Adrenal gland (tissue), 5 donors: ENCODE measurements around the gene CLC.

Source experiments
- POLR2A ChIP-seq, 2 donors: fragments of 450-650 bp; IDR thresholded peaks; one replicate each; pipeline ENCODE4 v1.6.1; 2017; ENCODE audit warnings: antibody characterized with exemption in 2 of 2, mild to moderate bottlenecking in 2 of 2, moderate library complexity in 1 of 2
- TF ChIP-seq, protein P1 (sequence below), 6 experiments: fragments of 450-650 bp in 4 of 6; fragments of 200-600 bp in 2 of 6; sonication (generic) in 1 of 6; IDR thresholded peaks; 1 replicate in 5 of 6; 2 replicates in 1 of 6; pipeline versions ENCODE4 v1.5.1 to v1.8.0; 2016 to 2021; ENCODE audit warnings: antibody characterized with exemption in 6 of 6, mild to moderate bottlenecking in 2 of 6, moderate library complexity in 1 of 6
- donor health status: DM: no; HTN: no; CAD: no.

DNA sequence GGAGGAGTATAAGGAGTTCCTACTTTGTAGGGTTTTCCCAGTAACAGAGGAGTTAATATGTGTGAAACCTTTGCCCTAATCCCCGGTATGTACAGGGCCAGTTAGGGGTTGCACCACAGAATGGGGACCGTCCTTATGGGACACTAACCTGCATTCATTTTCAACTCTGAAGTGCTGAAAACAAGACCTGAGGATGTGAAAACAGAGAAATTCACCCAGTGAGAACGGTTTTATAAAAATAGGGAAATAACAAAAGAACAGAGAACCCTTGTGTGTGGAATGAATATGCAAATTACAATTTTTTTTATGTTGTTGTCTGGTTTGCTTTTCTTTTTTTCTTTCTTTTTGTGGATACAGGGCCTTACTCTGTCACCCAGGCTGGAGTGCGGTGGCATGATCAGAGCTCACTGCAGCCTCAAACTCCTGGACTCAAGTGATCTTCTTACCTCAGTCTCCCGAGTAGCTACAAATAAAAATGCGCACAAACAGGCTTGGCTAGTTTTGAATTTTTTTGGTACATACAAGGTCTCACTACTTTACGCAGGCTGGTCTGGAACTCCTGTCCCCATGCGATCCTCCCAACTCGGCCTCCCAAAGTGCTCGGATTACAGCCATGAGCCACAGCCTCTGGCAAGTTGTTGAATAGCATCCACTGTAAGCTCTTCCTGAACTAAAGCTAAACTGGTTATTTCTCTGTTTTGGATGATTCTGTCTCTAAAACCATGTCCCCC, 10.6 kb downstream of the CLC start:
- TF ChIP-seq, protein P1, sequence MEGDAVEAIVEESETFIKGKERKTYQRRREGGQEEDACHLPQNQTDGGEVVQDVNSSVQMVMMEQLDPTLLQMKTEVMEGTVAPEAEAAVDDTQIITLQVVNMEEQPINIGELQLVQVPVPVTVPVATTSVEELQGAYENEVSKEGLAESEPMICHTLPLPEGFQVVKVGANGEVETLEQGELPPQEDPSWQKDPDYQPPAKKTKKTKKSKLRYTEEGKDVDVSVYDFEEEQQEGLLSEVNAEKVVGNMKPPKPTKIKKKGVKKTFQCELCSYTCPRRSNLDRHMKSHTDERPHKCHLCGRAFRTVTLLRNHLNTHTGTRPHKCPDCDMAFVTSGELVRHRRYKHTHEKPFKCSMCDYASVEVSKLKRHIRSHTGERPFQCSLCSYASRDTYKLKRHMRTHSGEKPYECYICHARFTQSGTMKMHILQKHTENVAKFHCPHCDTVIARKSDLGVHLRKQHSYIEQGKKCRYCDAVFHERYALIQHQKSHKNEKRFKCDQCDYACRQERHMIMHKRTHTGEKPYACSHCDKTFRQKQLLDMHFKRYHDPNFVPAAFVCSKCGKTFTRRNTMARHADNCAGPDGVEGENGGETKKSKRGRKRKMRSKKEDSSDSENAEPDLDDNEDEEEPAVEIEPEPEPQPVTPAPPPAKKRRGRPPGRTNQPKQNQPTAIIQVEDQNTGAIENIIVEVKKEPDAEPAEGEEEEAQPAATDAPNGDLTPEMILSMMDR (IDR thresholded peaks at IDR 0.05), result no peak
- no peak for TF ChIP-seq POLR2A (IDR thresholded peaks at IDR 0.05)
